ENCODE measurements around the gene POC1B.

Gene POC1B

DNA sequence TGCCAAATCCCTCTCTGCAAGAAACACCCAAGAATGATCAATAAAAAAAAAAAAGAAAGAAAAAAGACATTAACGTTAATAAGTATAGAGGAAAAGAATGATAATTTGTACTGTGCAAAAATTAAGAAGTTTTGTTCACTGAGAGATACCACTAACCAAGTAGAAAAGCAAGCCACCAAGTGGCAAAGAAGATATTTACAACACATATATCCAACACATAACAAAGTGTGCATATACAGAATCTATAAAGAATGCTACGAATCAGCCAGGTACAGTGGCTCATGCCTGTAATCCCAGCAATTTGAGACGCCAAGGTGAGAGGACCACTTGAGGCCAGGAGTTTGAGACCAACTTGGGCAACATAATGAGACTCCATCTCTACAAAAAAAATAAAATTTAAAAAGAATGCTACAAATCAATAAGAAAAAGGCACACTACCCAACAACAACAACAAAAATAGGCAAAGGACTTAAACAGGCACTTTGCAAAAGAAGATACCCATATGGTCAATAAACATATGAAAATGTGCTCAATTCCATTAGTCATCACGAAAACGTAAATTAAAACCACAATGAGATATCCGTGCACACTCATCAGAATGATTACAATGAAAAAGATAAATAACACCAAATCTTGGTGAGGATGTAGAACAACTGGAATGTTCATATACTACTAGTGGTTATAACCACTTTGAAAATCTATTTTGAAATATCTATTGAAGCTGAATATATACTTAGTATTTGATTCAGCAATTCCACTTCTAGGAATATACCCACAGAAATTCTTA is 21.1 kb downstream of the POC1B start:
- TF ChIP-seq, protein P1, sequence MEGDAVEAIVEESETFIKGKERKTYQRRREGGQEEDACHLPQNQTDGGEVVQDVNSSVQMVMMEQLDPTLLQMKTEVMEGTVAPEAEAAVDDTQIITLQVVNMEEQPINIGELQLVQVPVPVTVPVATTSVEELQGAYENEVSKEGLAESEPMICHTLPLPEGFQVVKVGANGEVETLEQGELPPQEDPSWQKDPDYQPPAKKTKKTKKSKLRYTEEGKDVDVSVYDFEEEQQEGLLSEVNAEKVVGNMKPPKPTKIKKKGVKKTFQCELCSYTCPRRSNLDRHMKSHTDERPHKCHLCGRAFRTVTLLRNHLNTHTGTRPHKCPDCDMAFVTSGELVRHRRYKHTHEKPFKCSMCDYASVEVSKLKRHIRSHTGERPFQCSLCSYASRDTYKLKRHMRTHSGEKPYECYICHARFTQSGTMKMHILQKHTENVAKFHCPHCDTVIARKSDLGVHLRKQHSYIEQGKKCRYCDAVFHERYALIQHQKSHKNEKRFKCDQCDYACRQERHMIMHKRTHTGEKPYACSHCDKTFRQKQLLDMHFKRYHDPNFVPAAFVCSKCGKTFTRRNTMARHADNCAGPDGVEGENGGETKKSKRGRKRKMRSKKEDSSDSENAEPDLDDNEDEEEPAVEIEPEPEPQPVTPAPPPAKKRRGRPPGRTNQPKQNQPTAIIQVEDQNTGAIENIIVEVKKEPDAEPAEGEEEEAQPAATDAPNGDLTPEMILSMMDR (IDR thresholded peaks at IDR 0.05): no peak

DNA sequence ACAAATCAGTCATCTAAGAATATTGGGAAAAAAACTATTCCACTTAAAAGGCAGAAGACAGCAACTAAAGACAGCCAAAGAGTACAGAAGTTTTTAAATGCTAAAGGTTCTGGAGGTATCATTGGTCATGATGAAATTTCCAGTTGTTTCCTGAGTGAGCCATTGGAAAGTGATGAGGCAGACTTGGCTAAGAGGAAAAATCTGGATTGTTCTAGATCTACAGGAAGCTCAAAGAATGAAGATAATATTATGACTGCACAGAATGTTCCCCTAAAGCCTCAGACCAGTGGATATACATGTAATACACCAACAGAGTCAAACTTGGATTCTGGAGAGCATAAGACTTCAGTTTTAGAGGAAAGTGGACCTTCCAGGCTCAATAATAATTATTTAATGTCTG is 24.1 kb downstream of the POC1B start:
- TF ChIP-seq, protein P1 (IDR thresholded peaks at IDR 0.05): no peak

DNA sequence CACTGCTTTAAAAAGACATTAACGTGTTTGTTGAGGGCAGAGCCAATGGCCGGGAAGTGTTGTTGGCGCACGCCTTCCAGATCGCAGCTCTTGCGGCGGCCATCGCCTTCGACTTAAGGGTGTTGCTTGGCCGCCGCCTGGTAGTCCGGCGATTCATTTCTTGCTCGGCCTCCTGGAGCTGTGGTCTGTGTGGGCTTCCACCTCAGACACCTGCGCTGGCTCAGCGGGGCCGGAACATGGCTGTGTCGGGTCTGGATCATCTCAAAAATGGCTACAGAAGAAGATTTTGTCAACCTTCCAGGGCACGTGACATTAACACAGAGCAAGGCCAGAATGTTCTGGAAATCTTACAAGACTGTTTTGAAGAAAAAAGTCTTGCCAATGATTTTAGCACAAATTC is 26.0 kb downstream of the POC1B start:
- TF ChIP-seq, protein P1 (IDR thresholded peaks at IDR 0.05): no peak

DNA sequence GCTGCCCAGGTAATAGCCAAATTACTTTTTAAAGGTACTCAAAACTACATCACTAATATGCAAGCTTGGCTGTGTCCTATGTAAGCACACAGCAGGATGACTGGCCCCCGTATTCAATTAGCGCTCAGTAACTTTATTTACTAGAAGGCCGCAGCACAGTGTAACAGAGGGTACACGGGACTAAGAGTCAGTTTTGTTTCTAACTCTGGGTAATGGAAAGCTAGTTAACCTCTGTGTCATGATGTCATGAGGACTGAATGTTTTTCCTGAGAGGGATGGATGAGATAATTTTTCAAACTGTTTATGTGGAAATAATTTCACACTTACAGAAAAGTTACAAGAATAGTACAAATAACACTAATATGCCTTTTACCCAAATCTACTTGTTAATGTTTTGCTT is 28.4 kb downstream of the POC1B start:
- TF ChIP-seq, protein P1 (IDR thresholded peaks at IDR 0.05): no peak

DNA sequence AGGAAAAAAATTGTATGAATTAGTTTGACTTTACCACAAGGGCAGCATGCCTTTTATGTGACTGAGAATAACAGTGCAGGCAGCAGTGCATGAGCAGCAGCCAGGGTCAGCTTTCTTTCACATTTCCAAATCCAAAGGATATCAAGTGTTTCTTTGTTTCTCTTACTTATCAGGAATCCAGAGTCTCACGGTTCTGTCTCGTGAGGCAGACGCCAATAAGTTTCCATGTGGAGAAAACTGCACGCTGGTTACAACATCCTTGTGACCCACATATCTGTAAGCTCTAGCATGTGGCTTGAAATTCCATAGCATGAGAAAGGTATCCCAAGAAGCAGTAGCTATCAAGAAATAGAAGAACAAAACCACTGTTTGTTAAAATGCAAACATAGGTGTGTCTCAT is 28.8 kb downstream of the POC1B start:
- TF ChIP-seq, protein P1 (IDR thresholded peaks at IDR 0.05): no peak

DNA sequence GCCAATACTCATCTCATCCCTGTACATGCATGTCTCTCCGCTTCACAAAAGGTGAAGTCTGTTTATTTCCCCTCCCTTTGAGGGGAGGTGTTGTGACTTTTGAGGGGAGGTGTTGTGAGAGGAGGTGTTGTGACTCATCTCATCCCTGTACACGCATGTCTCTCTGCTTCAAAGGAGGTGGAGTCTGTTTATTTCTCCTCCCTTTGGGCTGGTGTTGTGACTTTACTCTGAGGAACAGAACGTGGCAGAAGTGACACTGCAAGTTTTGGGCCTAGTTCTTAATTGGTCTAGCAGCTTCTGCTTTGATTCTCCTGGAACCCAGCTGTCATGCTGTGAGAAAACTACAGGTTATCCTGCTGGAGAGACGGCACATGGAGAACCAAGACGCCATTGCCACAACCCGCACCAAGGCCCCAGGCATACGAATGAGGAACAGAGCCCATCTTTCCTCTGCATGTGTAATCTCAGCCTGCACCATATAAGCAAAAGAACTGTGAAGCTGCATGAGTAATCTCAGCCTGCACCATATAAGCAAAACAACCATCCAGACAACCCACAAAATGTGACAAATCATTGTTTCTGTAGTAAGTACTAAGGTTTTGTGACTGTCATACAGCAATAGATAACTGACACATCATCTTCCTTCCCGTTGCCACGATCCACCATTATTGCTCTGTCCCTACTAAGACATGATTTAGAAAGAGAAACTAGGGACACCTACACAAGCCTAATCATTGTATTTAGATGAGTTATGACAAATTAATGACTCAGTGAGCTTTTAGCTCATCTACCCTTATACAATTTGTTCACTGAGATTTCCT is 31.2 kb downstream of the POC1B start:
- TF ChIP-seq, protein P1 (IDR thresholded peaks at IDR 0.05): no peak

DNA sequence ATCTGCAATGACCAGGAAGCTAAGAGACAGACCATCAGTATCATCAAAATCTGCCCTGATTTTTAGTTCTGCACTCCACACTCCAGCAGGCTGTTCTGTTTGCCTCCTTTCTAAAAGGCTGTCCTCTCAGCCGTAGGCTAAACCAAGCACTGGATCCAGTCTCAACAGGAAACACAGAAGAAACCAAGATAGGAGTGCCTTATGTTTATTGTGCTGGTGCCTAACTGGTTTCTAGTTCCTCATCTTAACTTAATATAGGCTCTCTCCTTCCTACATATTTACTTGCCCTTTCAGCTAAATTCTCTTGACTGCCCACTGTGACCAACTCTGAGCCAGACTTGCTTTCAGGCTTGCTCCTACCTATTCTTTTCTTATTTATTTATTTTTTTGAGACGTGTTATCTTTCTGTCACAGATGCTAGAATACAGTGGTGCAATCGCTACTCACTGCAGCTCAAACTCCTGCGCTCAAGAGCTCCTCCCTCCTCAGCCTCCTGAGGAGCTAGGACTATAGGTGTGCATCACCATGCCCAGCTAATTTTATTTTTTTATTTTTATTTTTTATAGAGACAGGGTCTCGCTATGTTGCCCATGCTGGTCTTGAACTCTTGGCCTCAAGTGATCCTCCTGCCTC is 32.1 kb downstream of the POC1B start:
- TF ChIP-seq, protein P1 (IDR thresholded peaks at IDR 0.05): no peak
